ENCODE data around the gene GAS7.

GAS7 gene

DNA sequence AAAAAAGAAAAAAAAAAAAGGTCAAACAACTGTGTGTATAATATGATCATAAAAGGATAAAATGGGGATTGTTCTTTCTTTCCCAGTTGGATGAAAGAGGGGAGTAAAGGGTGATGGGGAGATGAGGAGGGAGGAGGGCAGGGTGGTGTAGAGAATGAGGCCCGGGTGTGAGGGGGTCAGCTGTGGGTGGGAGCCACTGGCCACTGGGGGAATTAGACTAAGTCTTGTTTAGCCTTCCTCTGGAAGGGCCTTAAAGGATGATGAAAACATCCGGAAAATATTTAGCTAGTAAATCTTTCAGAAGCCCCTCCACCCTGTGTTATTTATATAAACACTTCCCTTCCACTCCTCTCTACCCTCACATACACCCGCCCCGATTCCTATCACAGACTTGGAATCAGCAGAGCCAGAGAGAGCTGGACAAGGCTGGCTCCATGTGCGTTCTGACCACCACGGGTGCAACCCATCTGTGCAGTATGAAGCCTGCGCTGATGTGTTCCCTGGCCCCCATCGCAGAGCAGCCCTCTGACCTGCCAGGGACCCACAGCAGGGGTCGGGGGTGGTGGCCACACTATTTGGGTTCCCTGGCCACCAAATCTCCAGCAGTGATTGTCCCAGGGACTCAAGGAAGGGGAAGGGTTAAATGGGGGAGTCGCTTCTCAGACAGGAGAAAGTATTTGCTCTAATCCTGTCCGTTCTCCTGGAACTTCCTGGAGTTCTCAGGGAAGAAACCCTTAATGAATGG, 72.7 kb downstream of the GAS7 start:
- in situ Hi-C loops (cut with MboI; ENCODE audit: low sequenced_read_pairs, unreplicated experiment), result no loop called here
- TF ChIP-seq, protein P1, sequence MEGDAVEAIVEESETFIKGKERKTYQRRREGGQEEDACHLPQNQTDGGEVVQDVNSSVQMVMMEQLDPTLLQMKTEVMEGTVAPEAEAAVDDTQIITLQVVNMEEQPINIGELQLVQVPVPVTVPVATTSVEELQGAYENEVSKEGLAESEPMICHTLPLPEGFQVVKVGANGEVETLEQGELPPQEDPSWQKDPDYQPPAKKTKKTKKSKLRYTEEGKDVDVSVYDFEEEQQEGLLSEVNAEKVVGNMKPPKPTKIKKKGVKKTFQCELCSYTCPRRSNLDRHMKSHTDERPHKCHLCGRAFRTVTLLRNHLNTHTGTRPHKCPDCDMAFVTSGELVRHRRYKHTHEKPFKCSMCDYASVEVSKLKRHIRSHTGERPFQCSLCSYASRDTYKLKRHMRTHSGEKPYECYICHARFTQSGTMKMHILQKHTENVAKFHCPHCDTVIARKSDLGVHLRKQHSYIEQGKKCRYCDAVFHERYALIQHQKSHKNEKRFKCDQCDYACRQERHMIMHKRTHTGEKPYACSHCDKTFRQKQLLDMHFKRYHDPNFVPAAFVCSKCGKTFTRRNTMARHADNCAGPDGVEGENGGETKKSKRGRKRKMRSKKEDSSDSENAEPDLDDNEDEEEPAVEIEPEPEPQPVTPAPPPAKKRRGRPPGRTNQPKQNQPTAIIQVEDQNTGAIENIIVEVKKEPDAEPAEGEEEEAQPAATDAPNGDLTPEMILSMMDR (IDR thresholded peaks at IDR 0.05; ENCODE audit: borderline replicate concordance, control extremely low read depth, extremely low read depth, insufficient read depth, missing control alignments), result no peak

DNA sequence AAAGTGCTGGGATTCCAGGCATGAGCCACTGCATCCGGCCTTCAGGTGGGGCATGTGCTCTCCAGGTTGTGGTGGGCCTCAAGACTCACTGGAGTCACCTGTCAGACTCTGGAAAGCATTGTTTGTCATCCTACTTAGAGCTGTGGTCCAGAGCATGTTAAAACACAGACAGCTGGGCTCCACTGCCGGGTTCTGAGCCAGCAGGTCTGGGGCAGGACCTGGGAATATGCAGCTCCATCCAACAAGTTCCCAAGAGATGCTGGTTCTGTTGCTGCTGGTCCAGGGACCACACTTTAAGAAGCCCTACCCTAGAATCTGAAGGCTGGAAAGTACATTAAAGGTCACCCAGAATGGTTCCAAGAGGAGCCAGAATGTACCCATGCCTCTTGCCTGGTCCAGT, 75.3 kb downstream of the GAS7 start:
- in situ Hi-C loops (cut with MboI; ENCODE audit: low sequenced_read_pairs, unreplicated experiment), result no loop called here
- no peak for DNase-seq (ENCODE audit: low spot score)
- TF ChIP-seq, protein P1 (IDR thresholded peaks at IDR 0.05; ENCODE audit: borderline replicate concordance, control extremely low read depth, extremely low read depth, insufficient read depth, missing control alignments), result no peak

More for the DNA sequence above, 72.7 kb downstream of the GAS7 start:
- no peak for DNase-seq (ENCODE audit: low spot score)

DNA sequence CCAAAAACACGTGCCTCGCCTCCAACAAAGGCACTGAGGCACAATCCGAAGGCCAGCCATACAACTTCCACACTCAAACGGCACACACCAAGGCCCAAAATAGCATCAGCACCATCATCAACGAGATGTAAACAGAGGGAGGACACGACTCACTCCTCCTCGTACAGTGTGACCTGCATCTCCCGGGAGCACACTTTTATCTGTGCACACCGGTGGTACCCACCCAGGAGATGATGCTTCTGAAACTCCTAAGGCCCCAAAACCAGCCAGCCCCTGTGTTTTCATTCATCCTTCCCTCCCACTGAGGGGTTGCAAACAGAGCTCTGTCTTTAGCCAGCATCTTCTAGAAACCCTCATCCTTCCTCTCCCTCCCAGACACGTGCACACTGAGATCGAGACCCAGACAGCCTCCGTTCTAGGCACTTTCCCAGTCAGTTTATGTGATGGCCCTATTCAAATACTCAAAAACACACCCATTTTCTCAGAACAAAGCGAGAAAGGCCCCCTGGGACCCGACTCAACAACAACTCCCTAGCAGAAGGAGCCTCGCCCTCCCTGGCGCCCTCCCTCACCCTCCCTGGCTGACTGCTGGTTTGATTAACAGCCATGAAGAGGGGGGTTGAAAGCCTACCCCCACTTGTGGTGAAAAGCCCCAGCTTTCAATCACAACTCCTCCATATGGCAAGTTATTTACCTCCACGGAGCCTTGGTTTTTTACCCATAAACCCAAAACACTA, 76.3 kb downstream of the GAS7 start:
- in situ Hi-C loops (cut with MboI; ENCODE audit: low sequenced_read_pairs, unreplicated experiment), result no loop called here
- TF ChIP-seq, protein P1 (IDR thresholded peaks at IDR 0.05; ENCODE audit: borderline replicate concordance, control extremely low read depth, extremely low read depth, insufficient read depth, missing control alignments), result no peak
- DNase-seq (ENCODE audit: low spot score), result peak; percentile 41

DNA sequence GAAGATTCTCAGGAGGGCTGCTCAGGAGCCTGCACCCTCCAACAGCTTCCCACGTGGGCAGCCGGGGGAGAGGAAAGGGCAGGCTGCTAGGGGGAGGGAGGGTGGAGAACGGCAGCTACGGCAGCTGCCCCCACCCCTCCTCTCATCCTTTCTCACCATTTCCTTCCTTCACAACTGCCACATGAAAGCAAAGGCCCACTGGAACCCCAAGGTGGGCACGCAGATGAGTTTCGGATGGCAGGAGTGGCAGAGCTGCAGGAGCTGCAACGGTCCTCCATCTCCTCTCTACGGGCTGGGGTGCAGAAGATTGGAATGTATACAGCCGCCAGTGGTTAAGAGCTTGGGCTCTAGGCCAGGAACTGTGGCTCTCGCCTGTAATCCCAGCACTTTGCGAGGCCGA, 77.7 kb downstream of the GAS7 start:
- in situ Hi-C loops (cut with MboI; ENCODE audit: low sequenced_read_pairs, unreplicated experiment), result no loop called here
- DNase-seq (ENCODE audit: low spot score), result no peak
- TF ChIP-seq, protein P1 (IDR thresholded peaks at IDR 0.05; ENCODE audit: borderline replicate concordance, control extremely low read depth, extremely low read depth, insufficient read depth, missing control alignments), result no peak

DNA sequence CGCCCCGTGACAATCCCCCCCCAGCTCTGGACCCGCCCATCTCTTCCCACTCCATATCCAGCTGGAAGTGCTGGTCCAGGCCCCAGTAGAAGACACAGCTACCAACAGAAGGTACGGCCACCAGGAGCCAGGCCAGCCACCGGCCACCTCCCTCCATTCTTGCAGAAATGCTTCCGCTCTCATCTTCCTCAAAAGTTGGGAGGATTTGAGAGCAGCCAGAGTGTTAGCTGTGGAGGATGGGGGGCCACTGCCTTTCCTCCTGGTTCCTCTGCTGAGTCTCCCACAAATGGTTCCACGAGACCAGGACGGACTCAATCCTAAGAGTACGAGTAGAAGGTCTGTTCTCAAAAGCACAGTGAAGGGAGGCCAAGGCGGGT, 78.3 kb downstream of the GAS7 start:
- DNase-seq (ENCODE audit: low spot score), result peak; percentile 32
- in situ Hi-C loops (cut with MboI; ENCODE audit: low sequenced_read_pairs, unreplicated experiment), result no loop called here
- TF ChIP-seq, protein P1 (IDR thresholded peaks at IDR 0.05; ENCODE audit: borderline replicate concordance, control extremely low read depth, extremely low read depth, insufficient read depth, missing control alignments), result no peak

DNA sequence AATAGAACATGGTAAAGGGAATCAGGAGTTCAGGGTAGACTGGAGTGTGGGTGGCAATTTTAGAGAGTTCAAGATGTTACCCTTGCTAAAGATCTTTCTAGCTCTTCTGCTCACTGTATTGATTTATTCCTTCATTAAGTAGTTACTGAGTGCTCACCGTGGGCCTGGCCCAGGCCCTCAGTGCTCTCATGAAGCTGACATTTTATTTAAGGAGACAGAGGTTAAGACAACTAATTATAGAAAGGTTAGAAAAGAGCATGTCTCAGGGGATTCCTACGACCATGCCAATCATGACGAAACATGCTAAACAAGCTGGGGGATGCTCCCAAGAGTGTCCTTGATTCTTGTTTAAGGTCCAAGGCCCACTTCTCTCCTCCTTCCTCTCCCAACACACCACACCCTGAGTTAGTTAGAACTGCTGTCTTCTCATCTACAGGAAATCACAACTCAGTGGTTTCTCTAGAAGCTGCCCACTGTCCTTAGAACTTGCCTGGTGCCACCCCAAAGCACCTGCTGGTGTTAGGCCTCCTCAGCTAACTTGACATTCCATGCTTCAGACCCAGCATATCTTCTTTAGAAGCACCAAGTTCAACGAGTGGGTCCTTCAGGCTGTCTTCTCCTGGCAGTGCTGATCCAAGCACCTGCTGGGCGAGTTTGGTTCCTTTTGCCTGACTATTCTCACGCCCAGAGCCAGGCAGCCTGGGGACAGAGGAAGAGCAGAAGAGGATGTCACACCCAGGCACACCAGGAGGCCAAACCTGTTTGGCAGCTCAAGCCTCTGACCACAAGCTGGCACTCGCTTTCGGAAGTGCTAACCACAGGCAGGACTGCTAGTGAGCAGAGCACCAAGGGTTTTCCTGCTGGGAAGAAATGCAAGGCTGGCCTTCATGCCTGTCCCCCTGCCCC, 79.0 kb downstream of the GAS7 start:
- TF ChIP-seq, protein P1 (IDR thresholded peaks at IDR 0.05; ENCODE audit: borderline replicate concordance, control extremely low read depth, extremely low read depth, insufficient read depth, missing control alignments), result no peak
- peak; percentile 42 for DNase-seq (ENCODE audit: low spot score)
- in situ Hi-C loops (cut with MboI; ENCODE audit: low sequenced_read_pairs, unreplicated experiment), result no loop called here
